ENCODE results near the gene ARF5. TPM values are rescaled to one million over a fixed set of nuclear protein-coding genes. Genes with fewer than 3 reads are reported as not detected.

Gene ARF5
- total RNA-seq, 2 experiments from 2014 or later = 107 to 120 TPM

DNA sequence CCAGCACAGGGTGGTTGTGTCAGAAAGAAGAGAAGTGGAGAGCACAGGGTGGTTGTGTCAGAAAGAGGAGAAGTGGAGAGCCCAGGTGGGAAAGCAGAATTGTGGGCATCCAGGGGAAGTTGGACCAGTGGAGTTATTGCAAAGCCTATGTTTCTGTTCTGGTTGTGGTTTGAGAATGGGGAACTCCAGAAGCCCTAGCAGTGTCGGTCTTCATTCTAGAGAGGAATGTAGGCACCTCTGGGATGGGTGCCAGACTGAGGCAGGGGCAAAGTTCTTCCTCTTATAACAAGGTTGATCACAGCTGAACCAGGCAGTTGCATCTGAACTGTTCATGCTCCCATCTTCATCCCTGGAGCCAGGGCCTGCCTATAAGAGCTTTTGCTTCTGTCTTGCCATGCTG lies 6.3 kb downstream of the ARF5 start:
- no peak for ATAC-seq
- no peaks in the 10 kb centered on the region for H3K9me3 Mint-ChIP-seq (ENCODE audit: low read depth)
- peaks cover 17% of the 10 kb centered on the region for H3K36me3 Mint-ChIP-seq
- CTCF ChIA-PET = no interaction called here
- no peaks in the 10 kb centered on the region for H3K27me3 Mint-ChIP-seq
- H3K4me3 Mint-ChIP-seq = no peak overlapping the region
- no peak for DNase-seq
- no peak overlapping the region for H3K27ac Mint-ChIP-seq
- peaks cover 7% of the 10 kb centered on the region for H3K4me1 Mint-ChIP-seq

DNA sequence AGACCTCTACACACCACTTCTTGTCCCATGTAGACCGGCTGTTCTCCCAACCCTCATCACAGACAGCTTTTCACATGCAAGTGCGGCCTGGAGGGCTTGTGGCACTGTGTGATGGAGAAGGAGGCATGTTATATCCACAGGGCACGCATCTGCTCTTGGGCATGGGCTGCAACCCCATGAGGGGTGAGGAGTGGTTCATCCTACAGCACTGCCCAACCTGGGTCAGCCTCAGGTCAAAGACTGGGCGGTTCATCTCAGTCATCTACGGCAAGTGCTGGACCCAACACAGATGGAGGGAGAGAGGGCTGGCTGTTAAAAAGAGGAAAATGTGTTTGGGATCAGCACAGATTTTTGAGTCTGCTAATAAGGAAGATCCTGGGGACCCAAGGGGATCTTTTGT lies 7.5 kb downstream of the ARF5 start:
- no peak for DNase-seq
- Mint-ChIP-seq H3K27ac (no peak overlapping the region), H3K27me3 (no peaks in the 10 kb centered on the region), H3K4me3 (no peak overlapping the region), H3K36me3 (peaks cover 10% of the 10 kb centered on the region), H3K4me1 (no peaks in the 10 kb centered on the region), H3K9me3 (ENCODE audit: low read depth) (no peaks in the 10 kb centered on the region)
- CTCF ChIA-PET = no interaction called here
- no peak for ATAC-seq

DNA sequence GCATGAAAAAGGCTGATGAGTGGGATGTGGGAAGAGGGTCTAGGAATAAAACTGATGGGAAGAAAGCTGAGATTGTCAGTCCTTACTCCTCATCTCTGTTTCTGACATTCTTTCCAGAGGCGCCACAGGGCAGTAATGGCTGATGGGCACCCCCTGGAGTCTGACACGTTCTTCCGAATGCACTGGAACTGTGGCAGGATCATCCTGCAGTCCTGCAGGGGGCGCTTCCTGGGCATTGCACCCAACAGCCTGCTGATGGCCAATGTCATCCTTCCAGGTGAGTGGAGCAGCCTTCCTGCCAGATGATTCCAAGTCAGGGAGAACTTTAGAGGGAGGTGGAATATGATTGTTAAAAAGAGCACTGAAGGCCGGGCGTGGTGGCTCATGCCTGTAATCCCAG lies 10.1 kb downstream of the ARF5 start:
- H3K27ac Mint-ChIP-seq = no peak overlapping the region
- H3K27me3 Mint-ChIP-seq = no peaks in the 10 kb centered on the region
- no peak overlapping the region for H3K4me3 Mint-ChIP-seq
- H3K4me1 Mint-ChIP-seq = no peaks in the 10 kb centered on the region
- DNase-seq (no peak), ATAC-seq (no peak)
- CTCF ChIA-PET = no interaction called here
- no peaks in the 10 kb centered on the region for H3K36me3 Mint-ChIP-seq
- no peaks in the 10 kb centered on the region for H3K9me3 Mint-ChIP-seq (ENCODE audit: low read depth)

DNA sequence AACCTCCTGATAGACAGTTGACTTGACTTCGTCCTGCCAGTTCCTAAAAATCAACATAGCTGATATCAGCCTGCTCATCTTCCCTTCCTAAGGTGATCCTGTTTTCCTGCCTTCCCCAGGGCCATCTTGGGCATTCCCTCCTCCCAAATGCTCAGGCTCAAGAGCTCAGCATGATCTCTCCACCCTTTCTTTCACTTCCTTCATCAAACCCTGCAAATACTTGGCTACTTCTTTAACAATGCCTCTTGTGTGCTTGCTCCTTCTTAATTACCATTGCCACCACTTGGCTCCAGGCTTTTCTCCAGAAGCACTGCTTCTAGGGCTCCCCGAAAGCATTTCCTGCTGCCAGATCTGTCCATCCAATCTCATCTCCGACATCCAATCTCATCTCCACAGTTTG lies 12.7 kb downstream of the ARF5 start:
- Mint-ChIP-seq H3K4me1 (no peaks in the 10 kb centered on the region), H3K27ac (no peak overlapping the region), H3K9me3 (ENCODE audit: low read depth) (no peaks in the 10 kb centered on the region), H3K36me3 (no peaks in the 10 kb centered on the region), H3K4me3 (no peak overlapping the region), H3K27me3 (no peaks in the 10 kb centered on the region)
- ATAC-seq (no peak), DNase-seq (no peak)
- CTCF ChIA-PET = no interaction called here

DNA sequence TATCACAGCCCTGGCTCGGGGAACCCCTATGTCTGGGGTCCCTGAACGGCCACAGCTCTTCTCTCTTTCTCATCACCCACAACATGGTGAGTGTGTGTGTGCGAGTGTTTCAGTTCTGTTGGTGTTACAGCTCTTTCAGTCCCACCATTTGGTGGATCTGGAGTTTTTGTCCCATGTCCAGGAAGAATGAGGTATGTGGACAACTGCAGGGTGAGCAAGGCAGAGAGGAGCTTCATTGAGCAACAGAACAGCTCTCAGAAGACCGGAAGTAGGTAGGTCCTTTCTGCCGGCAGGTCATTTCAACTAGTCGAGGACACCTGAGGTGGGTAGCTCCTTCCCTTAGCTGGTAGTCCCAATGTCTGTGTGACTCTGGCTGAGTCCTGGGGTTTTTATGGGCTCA lies 20.2 kb downstream of the ARF5 start:
- no peaks in the 10 kb centered on the region for H3K9me3 Mint-ChIP-seq (ENCODE audit: low read depth)
- DNase-seq (peak; percentile 33), ATAC-seq (no peak)
- H3K4me1 Mint-ChIP-seq = no peaks in the 10 kb centered on the region
- no peaks in the 10 kb centered on the region for H3K27me3 Mint-ChIP-seq
- CTCF ChIA-PET = interaction anchor here (0.9 kb wide), 1 partner anchor 601 kb away, joined by 3 read pairs; no protein-coding TSS in a partner anchor
- no peaks in the 10 kb centered on the region for H3K36me3 Mint-ChIP-seq
- H3K27ac Mint-ChIP-seq = no peak overlapping the region
- no peak overlapping the region for H3K4me3 Mint-ChIP-seq

DNA sequence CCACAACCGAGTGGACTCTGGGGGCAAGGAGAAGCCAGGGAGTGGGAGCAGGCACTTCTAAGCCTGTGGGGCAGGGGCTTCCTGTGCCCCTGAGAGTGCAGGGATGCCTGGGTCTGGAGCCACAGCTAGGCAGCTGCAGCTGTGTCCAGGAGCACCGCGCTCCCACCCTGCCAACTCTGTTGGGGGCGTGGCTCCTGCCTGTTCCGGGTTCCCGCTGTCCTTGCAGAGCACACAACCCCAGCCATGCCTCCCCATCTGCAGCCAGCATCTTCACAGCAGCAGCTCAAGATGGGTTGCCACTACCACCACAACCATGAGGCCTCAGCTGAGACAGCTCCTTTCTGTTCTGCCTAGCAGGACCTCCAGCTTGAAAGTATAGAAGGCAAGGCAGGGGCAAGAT lies 21.1 kb downstream of the ARF5 start:
- no peak for ATAC-seq

DNA sequence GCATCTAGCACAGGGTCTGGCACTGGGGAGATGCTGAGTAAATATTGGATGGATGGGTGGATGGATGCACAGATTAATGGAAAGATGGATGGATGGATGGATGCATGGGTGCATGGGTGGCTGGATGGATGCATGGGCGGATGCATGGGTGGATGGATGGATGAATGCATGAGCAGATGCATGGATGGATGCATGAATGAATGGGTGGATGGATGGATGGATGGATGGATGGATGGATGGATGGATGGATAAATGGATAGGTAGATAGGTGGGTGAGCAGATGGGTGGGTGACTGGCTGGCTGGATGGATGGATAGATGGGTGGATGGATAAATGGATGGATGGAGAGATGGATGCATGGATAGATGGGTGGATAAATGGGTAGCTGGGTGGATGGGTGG lies 24.1 kb downstream of the ARF5 start:
- Mint-ChIP-seq H3K27me3 (peaks cover 16% of the 10 kb centered on the region), H3K36me3 (no peaks in the 10 kb centered on the region), H3K4me1 (no peaks in the 10 kb centered on the region), H3K4me3 (no peak overlapping the region), H3K9me3 (ENCODE audit: low read depth) (no peaks in the 10 kb centered on the region), H3K27ac (no peak overlapping the region)
- CTCF ChIA-PET = no interaction called here
- ATAC-seq = no peak
- no peak for DNase-seq

More for the DNA sequence above, 21.1 kb downstream of the ARF5 start:
- H3K4me1 Mint-ChIP-seq = no peaks in the 10 kb centered on the region
- no peaks in the 10 kb centered on the region for H3K36me3 Mint-ChIP-seq
- DNase-seq = no peak
- H3K4me3 Mint-ChIP-seq = no peak overlapping the region
- H3K27ac Mint-ChIP-seq = no peak overlapping the region
- H3K9me3 Mint-ChIP-seq (ENCODE audit: low read depth) = no peaks in the 10 kb centered on the region
- H3K27me3 Mint-ChIP-seq = no peaks in the 10 kb centered on the region
- CTCF ChIA-PET = no interaction called here

DNA sequence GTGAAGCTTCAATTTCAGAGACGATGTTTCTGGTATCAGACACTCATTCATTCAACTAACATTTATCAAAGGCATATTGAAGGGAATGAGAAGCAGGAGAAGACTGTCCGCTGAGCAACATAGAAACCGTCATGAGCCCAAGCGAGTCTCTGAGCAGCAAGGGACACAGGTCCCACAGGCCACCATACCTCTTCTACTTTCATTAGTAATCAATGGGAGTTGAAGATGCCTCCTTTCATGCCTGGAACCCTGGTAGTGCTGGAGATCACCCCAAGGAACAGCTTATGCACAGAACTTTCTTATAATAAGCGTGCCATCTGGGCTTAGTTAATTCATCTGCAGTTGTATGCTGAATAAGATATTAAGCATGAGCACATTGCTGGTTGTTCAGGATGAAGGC lies 28.5 kb downstream of the ARF5 start:
- ATAC-seq = no peak
- Mint-ChIP-seq H3K4me1 (peaks cover 7% of the 10 kb centered on the region), H3K36me3 (no peaks in the 10 kb centered on the region), H3K27ac (no peak overlapping the region), H3K4me3 (no peak overlapping the region), H3K9me3 (ENCODE audit: low read depth) (no peaks in the 10 kb centered on the region), H3K27me3 (peaks cover 57% of the 10 kb centered on the region)
- CTCF ChIA-PET = no interaction called here
- DNase-seq = no peak

DNA sequence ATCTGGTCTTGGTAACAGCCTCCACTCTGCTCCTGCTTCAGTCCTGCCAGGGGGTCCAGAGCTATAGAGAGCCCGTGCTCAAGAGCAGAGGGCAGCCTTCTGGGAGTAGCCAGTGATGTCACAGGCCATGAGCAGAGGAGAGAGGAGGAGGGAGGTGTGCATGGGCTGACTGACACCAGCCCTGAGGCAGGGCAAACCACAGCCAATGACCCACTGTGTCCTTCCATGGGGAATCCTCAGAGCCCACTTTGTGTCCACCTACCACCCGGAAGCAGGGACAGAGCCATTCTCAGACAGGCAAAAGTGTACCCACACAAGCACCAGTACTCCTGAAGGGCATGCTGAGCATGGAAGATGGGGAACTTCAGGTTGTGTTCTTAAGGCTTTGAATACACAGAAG lies 29.8 kb downstream of the ARF5 start, which contains the start of gene PAX4:
Gene PAX4 (minus strand): TSS at position 101 of the 400 bp plus-strand sequence. CDS start 2,214 bp downstream, outside the sequence.
- no peaks in the 10 kb centered on the region for H3K36me3 Mint-ChIP-seq
- no peaks in the 10 kb centered on the region for H3K9me3 Mint-ChIP-seq (ENCODE audit: low read depth)
- no peak within 1 kb of the TSS for H3K4me3 Mint-ChIP-seq
- no peak within 1 kb of the TSS for H3K27ac Mint-ChIP-seq
- ATAC-seq = no peak
- CTCF ChIA-PET = no interaction called here
- DNase-seq = no peak
- peaks cover 68% of the 10 kb centered on the region for H3K27me3 Mint-ChIP-seq
- H3K4me1 Mint-ChIP-seq = peaks cover 7% of the 10 kb centered on the region

DNA sequence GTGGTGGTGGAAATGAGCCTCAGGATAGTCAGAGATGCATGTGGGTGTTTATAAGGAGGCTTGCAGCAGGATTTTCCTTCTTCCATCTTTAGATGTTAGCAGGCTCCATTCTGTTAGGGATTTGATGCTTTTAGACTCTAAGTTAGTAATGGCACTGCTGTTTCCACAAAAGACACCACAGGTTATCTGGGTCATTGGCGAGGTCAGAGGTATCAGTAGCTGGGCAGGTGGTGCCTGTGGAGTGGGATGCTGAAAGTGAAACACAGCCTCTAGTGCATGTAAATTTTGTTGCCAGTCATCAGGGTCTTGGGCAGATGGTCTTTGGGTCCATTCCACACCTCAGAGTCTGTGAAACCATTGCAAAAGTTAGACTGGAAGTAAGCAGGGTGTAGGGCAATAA lies 30.6 kb downstream of the ARF5 start:
- Mint-ChIP-seq H3K27ac (no peak overlapping the region), H3K4me3 (no peak overlapping the region), H3K36me3 (no peaks in the 10 kb centered on the region), H3K27me3 (peaks cover 73% of the 10 kb centered on the region), H3K9me3 (ENCODE audit: low read depth) (no peaks in the 10 kb centered on the region), H3K4me1 (peaks cover 7% of the 10 kb centered on the region)
- DNase-seq (no peak), ATAC-seq (no peak)
- CTCF ChIA-PET = no interaction called here

DNA sequence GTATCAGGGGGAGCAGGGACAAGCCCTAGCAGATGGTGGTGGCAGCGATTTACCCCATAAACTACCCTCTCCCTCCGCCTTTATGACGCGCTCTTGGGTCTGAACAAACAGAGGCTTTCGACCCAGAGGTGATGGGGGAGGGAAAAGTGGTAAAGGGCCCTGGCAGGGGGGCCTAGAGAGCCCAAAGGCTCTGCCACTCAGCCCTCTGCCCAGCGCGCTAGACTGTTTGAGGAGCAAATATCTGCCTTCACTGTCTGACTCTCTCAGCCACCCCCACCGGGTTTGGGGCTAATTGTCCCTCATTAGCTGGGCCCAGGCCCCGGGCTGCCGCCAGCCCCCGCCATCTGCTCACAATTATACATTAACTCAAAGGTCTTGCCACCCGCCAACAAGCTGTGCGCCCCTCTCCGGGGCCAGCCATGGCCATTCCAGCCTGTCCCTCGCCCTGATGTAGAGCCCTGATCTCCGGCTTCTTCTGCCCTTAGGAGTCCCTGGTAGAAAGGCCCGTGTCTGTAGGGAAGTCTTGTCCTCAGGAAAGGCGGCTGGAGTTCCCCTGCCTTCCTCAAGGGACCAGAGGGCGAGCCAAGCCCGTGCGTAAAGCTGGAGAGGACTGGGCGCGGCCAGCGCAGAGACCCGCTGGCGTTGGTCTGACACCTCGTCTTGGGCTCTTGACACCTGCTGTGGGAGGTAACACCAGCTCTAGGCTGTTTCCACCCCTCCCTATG lies 31.6 kb downstream of the ARF5 start:
- Mint-ChIP-seq H3K4me1 (peaks cover 7% of the 10 kb centered on the region), H3K4me3 (no peak overlapping the region)

DNA sequence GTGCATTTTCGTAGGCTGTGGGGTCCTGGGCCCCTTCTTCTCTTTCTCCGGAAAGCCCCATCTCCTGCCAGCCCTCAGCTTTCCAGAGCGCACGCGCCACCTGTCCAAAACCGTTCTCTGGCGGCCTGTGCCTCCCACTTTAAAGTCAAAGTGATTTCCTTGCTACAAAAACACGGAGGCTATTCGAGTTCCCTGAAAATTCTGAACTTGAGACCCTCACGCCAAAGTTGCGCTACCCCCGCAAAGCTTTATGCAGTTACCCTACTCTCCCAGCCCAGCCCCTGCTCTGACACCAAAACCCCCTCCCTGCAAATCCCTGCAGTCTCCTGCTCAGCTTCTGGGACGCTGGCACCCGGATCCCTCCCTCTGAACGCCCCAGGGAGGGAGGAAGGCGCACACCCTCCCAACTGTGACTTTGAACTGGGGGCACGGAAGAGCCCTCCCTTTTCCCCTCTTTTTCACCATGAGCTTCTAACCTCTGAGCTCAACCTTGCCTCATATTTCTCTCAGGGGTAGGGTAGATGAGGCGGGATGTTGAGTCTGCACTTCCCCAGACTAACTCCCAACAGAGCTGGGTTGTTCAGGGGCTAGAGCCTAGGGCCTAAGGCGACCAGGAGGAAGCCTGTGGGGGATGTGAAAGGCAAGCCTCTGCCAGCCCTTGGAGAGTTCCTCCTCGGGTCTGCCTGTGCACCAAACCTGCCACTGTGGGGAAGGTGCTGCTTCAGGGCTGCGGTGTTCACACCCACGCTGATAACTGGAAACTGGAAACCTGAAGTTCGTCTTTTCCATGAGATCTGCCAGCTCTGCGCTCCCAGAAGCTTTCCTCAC lies 32.4 kb downstream of the ARF5 start:
- Mint-ChIP-seq H3K36me3 (no peaks in the 10 kb centered on the region), H3K27ac (no peak overlapping the region), H3K4me1 (peaks cover 7% of the 10 kb centered on the region), H3K4me3 (peak overlapping the region; percentile 4), H3K27me3 (peaks cover 85% of the 10 kb centered on the region), H3K9me3 (ENCODE audit: low read depth) (no peaks in the 10 kb centered on the region)
- DNase-seq = no peak
- CTCF ChIA-PET = interaction anchor here (1.2 kb wide), 1 partner anchor 32 kb away, joined by 3 read pairs; the partner anchor contains the start of gene ARF5
- ATAC-seq = peak; percentile 33

More for the DNA sequence above, 31.6 kb downstream of the ARF5 start:
- CTCF ChIA-PET = interaction anchor here (1.2 kb wide), 1 partner anchor 31 kb away, joined by 3 read pairs; the partner anchor contains the start of gene ARF5
- ATAC-seq = no peak
- peaks cover 83% of the 10 kb centered on the region for H3K27me3 Mint-ChIP-seq
- no peaks in the 10 kb centered on the region for H3K36me3 Mint-ChIP-seq
- no peak overlapping the region for H3K27ac Mint-ChIP-seq
- no peak for DNase-seq
- no peaks in the 10 kb centered on the region for H3K9me3 Mint-ChIP-seq (ENCODE audit: low read depth)

DNA sequence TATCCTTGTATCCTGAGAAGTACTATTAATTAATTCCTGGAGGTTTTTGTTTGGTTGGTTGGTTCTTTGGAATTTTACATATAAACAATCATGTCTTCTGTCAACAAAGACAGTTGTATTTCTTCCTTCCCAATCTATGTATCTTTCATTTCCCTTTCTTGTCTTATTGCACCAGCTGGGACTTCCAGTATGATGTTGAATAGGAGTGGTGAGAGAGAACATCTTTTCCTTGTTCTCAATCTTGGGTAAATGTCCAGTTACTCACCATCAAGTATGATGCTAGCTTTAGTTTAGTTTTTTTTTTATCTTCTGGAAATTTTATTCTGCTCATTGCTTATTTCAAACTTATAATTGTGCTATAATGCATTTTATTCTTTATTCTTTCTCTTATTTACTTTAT lies 37.1 kb downstream of the ARF5 start:
- DNase-seq (no peak), ATAC-seq (no peak)
- H3K36me3 Mint-ChIP-seq = no peaks in the 10 kb centered on the region
- no peak overlapping the region for H3K4me3 Mint-ChIP-seq
- H3K27me3 Mint-ChIP-seq = peaks cover 47% of the 10 kb centered on the region
- H3K9me3 Mint-ChIP-seq (ENCODE audit: low read depth) = no peaks in the 10 kb centered on the region
- CTCF ChIA-PET = no interaction called here
- no peak overlapping the region for H3K27ac Mint-ChIP-seq
- H3K4me1 Mint-ChIP-seq = peaks cover 6% of the 10 kb centered on the region

DNA sequence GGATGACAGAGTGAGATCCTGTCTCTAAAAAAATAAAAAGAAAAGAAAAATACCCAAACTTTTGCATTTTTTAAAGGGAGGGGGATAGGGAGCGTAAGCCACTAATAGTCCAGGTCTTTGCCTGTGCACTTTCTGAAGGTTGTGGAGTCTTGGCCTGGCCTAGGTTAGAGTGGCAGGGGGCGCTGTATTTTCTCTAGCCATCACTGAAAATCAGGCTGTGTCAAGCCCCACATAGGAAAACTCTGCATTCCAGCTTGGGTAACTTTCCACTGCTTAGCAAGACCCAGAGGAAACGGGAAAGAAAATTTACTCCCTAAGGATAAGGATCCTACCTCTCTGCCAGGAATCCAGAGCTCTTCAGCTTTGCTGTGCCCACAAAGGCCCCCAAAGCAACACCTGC lies 40.2 kb downstream of the ARF5 start:
- Mint-ChIP-seq H3K4me3 (no peak overlapping the region), H3K36me3 (no peaks in the 10 kb centered on the region), H3K27me3 (peaks cover 28% of the 10 kb centered on the region), H3K9me3 (ENCODE audit: low read depth) (no peaks in the 10 kb centered on the region), H3K4me1 (no peaks in the 10 kb centered on the region), H3K27ac (no peak overlapping the region)
- DNase-seq (no peak), ATAC-seq (no peak)
- CTCF ChIA-PET = interaction anchor here (1.1 kb wide), 1 partner anchor 281 kb away, joined by 3 read pairs; no protein-coding TSS in a partner anchor

All from activated CD8-positive, alpha-beta memory T cell treated with anti-CD3 and anti-CD28 coated beads, Interleukin-2, amount 10 ng/mL, durations not matched to agents 7 days and 5 days (primary cell).